SU-DHL-6 (cell line): ENCODE data around the gene CHST2.

Source experiments
- H2AFZ ChIP-seq: fragments of 200-600 bp; sonication (generic); 2 replicates; pipeline ENCODE4 v1.6.1; 2014; ENCODE audit warnings: low read depth, mild to moderate bottlenecking, moderate library complexity, mixed read lengths, antibody characterized with exemption, low read length; ENCODE audit not compliant: severe bottlenecking
- H3F3A ChIP-seq: fragments of 200-600 bp; shearing (Covaris generic); 2 replicates; pipeline ENCODE4 v1.6.0; 2016; ENCODE audit warnings: antibody characterized with exemption, mild to moderate bottlenecking; ENCODE audit not compliant: insufficient read depth
- H3K27ac ChIP-seq: fragments of 200-600 bp; sonication (generic); 2 replicates; pipeline ENCODE4 v1.5.1; 2016; ENCODE audit warnings: low read depth, mild to moderate bottlenecking, low read length, moderate library complexity, mixed read lengths
- H3K27me3 ChIP-seq: fragments of 200-600 bp; sonication (generic), shearing (Covaris generic); 2 replicates; pipeline ENCODE4 v1.6.0; 2014; ENCODE audit warnings: mild to moderate bottlenecking, low read length
- H3K36me3 ChIP-seq: fragments of 200-600 bp; sonication (generic); 2 replicates; pipeline ENCODE4 v1.6.1; 2014; ENCODE audit warnings: mild to moderate bottlenecking, low read length, mixed read lengths
- H3K4me2 ChIP-seq: fragments of 300-600, 200-600 bp; shearing (Covaris generic), sonication (generic); 2 replicates; pipeline ENCODE4 v1.6.0; 2014; ENCODE audit warnings: low read length, low read depth, mild to moderate bottlenecking; ENCODE audit not compliant: poor library complexity, severe bottlenecking
- H3K4me3 ChIP-seq: fragments of 200-600 bp; sonication (generic); 2 replicates; pipeline ENCODE4 v1.5.1; 2014; ENCODE audit warnings: antibody characterized with exemption, low read length, mild to moderate bottlenecking, mixed read lengths; ENCODE audit not compliant: insufficient read depth, poor library complexity, severe bottlenecking
- H3K79me2 ChIP-seq: fragments of 200-600 bp; sonication (generic); 2 replicates; pipeline ENCODE4 v1.6.1; 2014; ENCODE audit warnings: mild to moderate bottlenecking, low read length, moderate library complexity; ENCODE audit not compliant: insufficient read depth
- H3K9ac ChIP-seq: fragments of 200-600 bp; sonication (generic); 2 replicates; pipeline ENCODE4 v1.7.0; 2014; ENCODE audit warnings: mild to moderate bottlenecking, low read length
- H3K9me2 ChIP-seq: fragments of 200-600 bp; sonication (generic); replicated peaks from 2 replicates; pipeline ENCODE4 v1.6.1; 2014; ENCODE audit warnings: low read length; ENCODE audit not compliant: insufficient read depth
- H3K9me3 ChIP-seq: fragments of 200-600 bp; sonication (generic); 2 replicates; pipeline ENCODE4 v1.6.1; 2014; ENCODE audit warnings: low read length, mixed read lengths; ENCODE audit not compliant: insufficient read depth
- H4K20me1 ChIP-seq: fragments of 200-600 bp; sonication (generic); 2 replicates; pipeline ENCODE4 v1.6.1; 2014; ENCODE audit warnings: low read depth, mild to moderate bottlenecking, antibody characterized with exemption, low read length, moderate library complexity, mixed read lengths
- EZH2phosphoT487 ChIP-seq: fragments of 200-600 bp; sonication (generic), shearing (Covaris generic); conservative IDR thresholded peaks from 2 replicates; pipeline ENCODE4 v1.6.1; 2018; ENCODE audit warnings: mild to moderate bottlenecking, antibody characterized with exemption, low read length, moderate library complexity, mixed read lengths
- TF ChIP-seq, protein P1 (sequence below): fragments of 200-600 bp; sonication (generic); IDR thresholded peaks from one replicate; pipeline ENCODE4 v1.5.1; 2017; ENCODE audit warnings: antibody characterized with exemption, mild to moderate bottlenecking, low read length, moderate library complexity; ENCODE audit not compliant: insufficient read depth, poor library complexity, severe bottlenecking

Gene CHST2

DNA sequence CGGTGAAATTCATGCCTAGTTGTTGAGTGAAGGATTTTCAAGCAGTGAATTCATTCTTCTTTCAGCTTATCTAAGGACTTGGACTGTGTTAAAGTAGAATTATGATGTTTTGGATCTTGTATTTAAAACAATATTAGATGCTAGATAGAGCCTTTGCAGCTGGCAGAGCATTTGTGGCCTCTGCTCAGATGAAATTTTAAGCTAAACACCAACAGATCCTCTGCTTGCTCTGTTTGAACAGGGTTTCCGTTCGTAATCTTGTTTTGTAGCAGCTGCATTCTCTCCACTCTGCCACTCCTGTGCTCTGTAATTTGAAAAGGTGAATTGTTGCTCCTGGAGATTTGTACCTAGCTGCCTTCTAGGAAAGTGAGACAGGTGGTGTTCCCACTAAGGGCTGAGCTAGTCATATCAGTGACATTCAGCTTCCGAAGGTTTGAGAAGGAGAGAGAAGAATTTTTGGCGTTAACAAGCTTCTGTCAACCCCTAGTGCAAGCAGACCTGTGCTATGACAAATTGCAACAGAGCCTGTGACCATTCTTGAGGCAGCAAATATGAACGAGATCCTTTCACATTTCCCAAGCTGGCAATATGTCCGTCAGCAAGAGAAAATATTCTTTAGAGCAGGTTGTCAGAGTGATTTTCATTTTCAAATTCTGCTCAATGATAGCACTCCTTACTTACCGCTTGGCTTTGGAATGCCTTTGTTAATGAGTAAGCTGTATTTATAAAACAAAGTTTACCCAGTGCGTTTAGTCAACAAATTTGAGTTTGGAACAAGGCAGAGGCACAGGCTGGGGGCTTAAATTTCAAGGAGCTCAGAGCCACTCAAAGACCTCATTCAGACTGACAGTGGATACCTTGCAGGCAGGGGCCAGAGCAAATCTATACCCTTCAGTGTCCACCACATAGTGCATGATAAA lies 5.3 kb downstream of the CHST2 start:
- H3K36me3 ChIP-seq = no peaks in the 10 kb centered on the region
- no peaks in the 10 kb centered on the region for H3K79me2 ChIP-seq
- H3F3A ChIP-seq = peaks cover 7% of the 10 kb centered on the region
- no peaks in the 10 kb centered on the region for H3K9me2 ChIP-seq
- no peak overlapping the region for H2AFZ ChIP-seq
- H4K20me1 ChIP-seq = no peaks in the 10 kb centered on the region
- no peak overlapping the region for H3K4me3 ChIP-seq
- no peaks in the 10 kb centered on the region for H3K9me3 ChIP-seq
- H3K9ac ChIP-seq = no peak overlapping the region
- H3K27me3 ChIP-seq = no peaks in the 10 kb centered on the region
- no peak for TF ChIP-seq EZH2phosphoT487
- TF ChIP-seq, protein P1, sequence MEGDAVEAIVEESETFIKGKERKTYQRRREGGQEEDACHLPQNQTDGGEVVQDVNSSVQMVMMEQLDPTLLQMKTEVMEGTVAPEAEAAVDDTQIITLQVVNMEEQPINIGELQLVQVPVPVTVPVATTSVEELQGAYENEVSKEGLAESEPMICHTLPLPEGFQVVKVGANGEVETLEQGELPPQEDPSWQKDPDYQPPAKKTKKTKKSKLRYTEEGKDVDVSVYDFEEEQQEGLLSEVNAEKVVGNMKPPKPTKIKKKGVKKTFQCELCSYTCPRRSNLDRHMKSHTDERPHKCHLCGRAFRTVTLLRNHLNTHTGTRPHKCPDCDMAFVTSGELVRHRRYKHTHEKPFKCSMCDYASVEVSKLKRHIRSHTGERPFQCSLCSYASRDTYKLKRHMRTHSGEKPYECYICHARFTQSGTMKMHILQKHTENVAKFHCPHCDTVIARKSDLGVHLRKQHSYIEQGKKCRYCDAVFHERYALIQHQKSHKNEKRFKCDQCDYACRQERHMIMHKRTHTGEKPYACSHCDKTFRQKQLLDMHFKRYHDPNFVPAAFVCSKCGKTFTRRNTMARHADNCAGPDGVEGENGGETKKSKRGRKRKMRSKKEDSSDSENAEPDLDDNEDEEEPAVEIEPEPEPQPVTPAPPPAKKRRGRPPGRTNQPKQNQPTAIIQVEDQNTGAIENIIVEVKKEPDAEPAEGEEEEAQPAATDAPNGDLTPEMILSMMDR = no peak
- no peak overlapping the region for H3K4me2 ChIP-seq
- H3K27ac ChIP-seq = no peak overlapping the region

- Histone ChIP-seq H4K20me1 (no peaks in the 10 kb centered on the region), H3K36me3 (no peaks in the 10 kb centered on the region), H3K9me2 (no peaks in the 10 kb centered on the region), H3K4me2 (no peak overlapping the region), H3K27ac (no peak overlapping the region), H3K79me2 (no peaks in the 10 kb centered on the region), H3K27me3 (no peaks in the 10 kb centered on the region), H3K4me3 (no peak overlapping the region), H3F3A (peaks cover 7% of the 10 kb centered on the region), H3K9me3 (no peaks in the 10 kb centered on the region), H3K9ac (no peak overlapping the region), H2AFZ (no peak overlapping the region)
- no peak for TF ChIP-seq EZH2phosphoT487
- TF ChIP-seq, protein P1 = no peak
These were observed 8.2 kb downstream of the CHST2 start for GRCh38 chr3:143127801-143128200.

DNA sequence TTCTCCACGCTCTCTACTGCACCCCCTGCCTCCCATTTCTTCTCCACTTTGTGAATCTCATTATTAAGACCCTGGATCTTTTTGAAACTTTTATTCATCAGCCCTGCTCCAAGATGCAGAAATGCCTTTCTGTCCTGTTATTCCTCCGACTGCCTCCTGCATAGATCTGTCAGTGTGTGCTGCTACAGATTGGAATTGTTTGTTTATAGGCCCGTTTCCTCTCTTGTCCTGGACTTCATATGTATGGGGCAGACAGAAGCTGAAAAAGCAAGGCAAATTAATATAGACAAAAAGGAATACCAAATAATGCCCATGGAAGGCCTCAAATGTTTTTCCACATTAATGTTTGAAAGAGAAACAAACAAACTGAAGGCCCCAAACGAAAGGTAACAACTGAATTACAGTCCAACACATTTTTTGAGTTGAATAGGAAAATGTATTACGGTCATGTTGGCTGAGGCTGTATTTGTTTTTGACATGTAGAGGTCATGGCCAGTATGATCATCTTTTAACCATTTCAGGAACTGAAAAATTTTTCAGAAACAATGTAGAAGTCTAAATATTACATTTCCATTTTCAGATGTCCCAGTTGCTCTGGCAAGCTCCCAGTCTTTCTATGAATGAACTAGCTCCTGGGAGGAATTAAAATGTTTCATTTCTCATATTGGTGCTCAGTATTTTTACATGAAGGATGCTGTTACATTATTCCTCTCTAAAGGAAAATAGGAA lies 8.8 kb downstream of the CHST2 start:
- Histone ChIP-seq H3K27me3 (no peaks in the 10 kb centered on the region), H3K4me3 (no peak overlapping the region), H3K27ac (no peak overlapping the region), H3K9ac (no peak overlapping the region), H3K36me3 (no peaks in the 10 kb centered on the region), H4K20me1 (no peaks in the 10 kb centered on the region), H3K79me2 (no peaks in the 10 kb centered on the region), H3K9me2 (no peaks in the 10 kb centered on the region), H3K4me2 (no peak overlapping the region), H2AFZ (no peak overlapping the region), H3F3A (peaks cover 1% of the 10 kb centered on the region; the same call in 1 of the 2 replicates), H3K9me3 (no peaks in the 10 kb centered on the region)
- TF ChIP-seq, protein P1 = no peak
- no peak for TF ChIP-seq EZH2phosphoT487
